Keratinocyte (primary cell): ENCODE measurements around the gene DIAPH3. TPM values are rescaled to one million over a fixed set of nuclear protein-coding genes. Genes with fewer than 3 reads are reported as not detected.

ENCODE experiments used
- DNase-seq: peaks from one replicate; pipeline ENCODE4 v3.0.0-alpha.2; 2011; ENCODE audit warnings: low read depth, missing footprints, low spot score
- FAIRE-seq: peaks from 2 replicates; lab custom pipeline; 2011; peaks lifted over from hg19 to GRCh38; lab: Jason Lieb, UNC
- H2AFZ ChIP-seq: 2 replicates; pipeline ENCODE4 v1.6.0; 2012; ENCODE audit warnings: low read length, control low read depth, inconsistent platforms; ENCODE audit not compliant: control insufficient read depth
- H3K27ac ChIP-seq: 2 replicates; pipeline ENCODE4 v1.5.1; 2011; ENCODE audit warnings: low read length; ENCODE audit not compliant: control insufficient read depth, insufficient read depth
- H3K27me3 ChIP-seq: 3 replicates; pipeline ENCODE4 v1.6.0; 2011; ENCODE audit warnings: low read length; ENCODE audit not compliant: control insufficient read depth, insufficient read depth; ENCODE audit errors: extremely low read depth
- H3K36me3 ChIP-seq, 2 experiments: 2 replicates in 1 of 2; 3 replicates in 1 of 2; pipeline ENCODE4 v1.5.1; 2011; ENCODE audit warnings: low read length in 2 of 2, mild to moderate bottlenecking in 1 of 2; ENCODE audit not compliant: control insufficient read depth in 2 of 2, insufficient read depth in 2 of 2; ENCODE audit errors: extremely low read depth in 1 of 2
- H3K4me1 ChIP-seq: 3 replicates; pipeline ENCODE4 v1.5.1; 2011; ENCODE audit warnings: low read length; ENCODE audit not compliant: control insufficient read depth, insufficient read depth; ENCODE audit errors: extremely low read depth
- H3K4me2 ChIP-seq: 3 replicates; pipeline ENCODE4 v1.6.0; 2011; ENCODE audit warnings: low read depth, low read length; ENCODE audit not compliant: control insufficient read depth, insufficient read depth; ENCODE audit errors: extremely low read depth
- H3K4me3 ChIP-seq, 3 experiments: fragments of 200-600 bp in 1 of 3; sonication (generic) in 1 of 3; 2 replicates in 2 of 3; 3 replicates in 1 of 3; pipeline ENCODE4 v1.5.1; 2011 to 2016; ENCODE audit warnings: low read length in 3 of 3, mild to moderate bottlenecking in 3 of 3, control low read depth in 2 of 3, inconsistent platforms in 1 of 3, low read depth in 1 of 3, mixed read lengths in 1 of 3, mixed run types in 1 of 3, moderate library complexity in 1 of 3; ENCODE audit not compliant: control insufficient read depth in 2 of 3, insufficient read depth in 2 of 3; ENCODE audit errors: extremely low read depth in 1 of 3
- H3K79me2 ChIP-seq: 2 replicates; pipeline ENCODE4 v1.6.0; 2012; ENCODE audit warnings: low read length; ENCODE audit not compliant: control insufficient read depth, insufficient read depth
- H3K9ac ChIP-seq: 3 replicates; pipeline ENCODE4 v1.6.0; 2011; ENCODE audit warnings: low read length; ENCODE audit not compliant: control insufficient read depth, insufficient read depth; ENCODE audit errors: extremely low read depth
- H3K9me1 ChIP-seq: 3 replicates; pipeline ENCODE4 v1.6.0; 2011; ENCODE audit warnings: low read length; ENCODE audit not compliant: control insufficient read depth, insufficient read depth; ENCODE audit errors: extremely low read depth
- H3K9me3 ChIP-seq: 2 replicates; pipeline ENCODE4 v1.5.1; 2012; ENCODE audit warnings: low read depth, low read length; ENCODE audit not compliant: control insufficient read depth
- H4K20me1 ChIP-seq: 3 replicates; pipeline ENCODE4 v1.6.0; 2011; ENCODE audit warnings: low read length; ENCODE audit not compliant: control insufficient read depth, insufficient read depth; ENCODE audit errors: extremely low read depth
- EZH2 ChIP-seq: IDR thresholded peaks from one replicate; pipeline ENCODE4 v1.6.1; 2012; ENCODE audit warnings: inconsistent platforms, mild to moderate bottlenecking, low read length, moderate library complexity
- dilution Hi-C: fragments of 300-500 bp; cut with MboI; formaldehyde crosslinking; loops from one replicate; pipeline ENCODE4 v1.7.0; 2020; ENCODE audit warnings: low sequenced_read_pairs; ENCODE audit not compliant: extremely low pct_ligation_motif_present
- polyA plus RNA-seq, 5 experiments: library from polyadenylated mRNA; depleted of rRNA in 3 of 5; stranded (reverse) in 3 of 5; stranded (forward) in 1 of 5; unstranded in 1 of 5; fragments of >200 nt; gene quantifications; 1 replicate in 1 of 5; 2 replicates in 3 of 5; 3 replicates in 1 of 5; pipeline versions ENCODE4 v1.2.1 to v1.2.3, GENCODE V29; 2011 to 2012; ENCODE audit warnings: missing spikeins in 2 of 5, low read depth in 1 of 5, low replicate concordance in 1 of 5
- TF ChIP-seq, protein P1 (sequence below), 3 experiments: IDR thresholded peaks in 1 of 3; conservative IDR thresholded peaks in 1 of 3; optimal IDR thresholded peaks in 1 of 3; 2 replicates in 2 of 3; 3 replicates in 1 of 3; pipeline versions ENCODE3 to v1.5.1; 2011; ENCODE audit warnings: low read length in 3 of 3, mild to moderate bottlenecking in 3 of 3, moderate library complexity in 2 of 3, control low read depth in 1 of 3, inconsistent platforms in 1 of 3; ENCODE audit not compliant: insufficient read depth in 2 of 3; ENCODE audit errors: extremely low read depth in 1 of 3

DIAPH3 gene
- polyA plus RNA-seq, 1 donor (not counting 4 experiments of a cell fraction or from before 2014, with no cell fraction given) = 9.0 TPM

DNA sequence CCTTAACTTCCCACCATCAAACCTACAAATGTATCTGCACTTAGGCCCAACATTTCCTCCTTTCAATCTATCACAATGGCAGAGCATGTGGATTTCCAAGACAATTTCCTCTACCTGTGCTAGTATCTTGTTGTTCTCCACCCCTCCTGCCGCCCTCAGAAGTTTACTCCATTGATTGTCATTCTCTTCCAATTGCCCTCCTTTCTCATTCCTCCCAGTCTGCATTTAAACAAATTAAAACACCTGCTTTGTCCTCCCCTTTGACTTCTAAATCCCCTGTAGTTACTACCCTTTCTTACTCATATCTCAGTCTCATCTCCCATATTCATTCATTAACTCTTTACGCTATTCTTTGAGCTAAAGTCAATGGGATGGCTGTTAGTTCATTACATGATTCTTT, 370.6 kb downstream of the DIAPH3 start:
- FAIRE-seq (no peak), DNase-seq (no peak)
- no peak overlapping the region for H3K27ac ChIP-seq
- H3K9me3 ChIP-seq = no peaks in the 10 kb centered on the region
- no peak overlapping the region for H3K4me2 ChIP-seq
- H3K79me2 ChIP-seq = no peaks in the 10 kb centered on the region
- no peak overlapping the region for H2AFZ ChIP-seq
- H4K20me1 ChIP-seq = no peaks in the 10 kb centered on the region
- H3K27me3 ChIP-seq = no peaks in the 10 kb centered on the region
- H3K4me3 ChIP-seq = no peak overlapping the region
- H3K9ac ChIP-seq = no peak overlapping the region
- dilution Hi-C loops = no loop called here
- no peaks in the 10 kb centered on the region for H3K4me1 ChIP-seq
- no peak for TF ChIP-seq EZH2
- TF ChIP-seq, protein P1, sequence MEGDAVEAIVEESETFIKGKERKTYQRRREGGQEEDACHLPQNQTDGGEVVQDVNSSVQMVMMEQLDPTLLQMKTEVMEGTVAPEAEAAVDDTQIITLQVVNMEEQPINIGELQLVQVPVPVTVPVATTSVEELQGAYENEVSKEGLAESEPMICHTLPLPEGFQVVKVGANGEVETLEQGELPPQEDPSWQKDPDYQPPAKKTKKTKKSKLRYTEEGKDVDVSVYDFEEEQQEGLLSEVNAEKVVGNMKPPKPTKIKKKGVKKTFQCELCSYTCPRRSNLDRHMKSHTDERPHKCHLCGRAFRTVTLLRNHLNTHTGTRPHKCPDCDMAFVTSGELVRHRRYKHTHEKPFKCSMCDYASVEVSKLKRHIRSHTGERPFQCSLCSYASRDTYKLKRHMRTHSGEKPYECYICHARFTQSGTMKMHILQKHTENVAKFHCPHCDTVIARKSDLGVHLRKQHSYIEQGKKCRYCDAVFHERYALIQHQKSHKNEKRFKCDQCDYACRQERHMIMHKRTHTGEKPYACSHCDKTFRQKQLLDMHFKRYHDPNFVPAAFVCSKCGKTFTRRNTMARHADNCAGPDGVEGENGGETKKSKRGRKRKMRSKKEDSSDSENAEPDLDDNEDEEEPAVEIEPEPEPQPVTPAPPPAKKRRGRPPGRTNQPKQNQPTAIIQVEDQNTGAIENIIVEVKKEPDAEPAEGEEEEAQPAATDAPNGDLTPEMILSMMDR (optimal IDR thresholded peaks at IDR 0.05 in 1 of 3, IDR thresholded peaks at IDR 0.05 in 1 of 3, conservative IDR thresholded peaks at IDR 0.05 in 1 of 3; ENCODE audit: extremely low read depth in 1 of 3, insufficient read depth in 2 of 3, low read length in 3 of 3) = no peak
- no peaks in the 10 kb centered on the region for H3K9me1 ChIP-seq
- no peaks in the 10 kb centered on the region for H3K36me3 ChIP-seq

DNA sequence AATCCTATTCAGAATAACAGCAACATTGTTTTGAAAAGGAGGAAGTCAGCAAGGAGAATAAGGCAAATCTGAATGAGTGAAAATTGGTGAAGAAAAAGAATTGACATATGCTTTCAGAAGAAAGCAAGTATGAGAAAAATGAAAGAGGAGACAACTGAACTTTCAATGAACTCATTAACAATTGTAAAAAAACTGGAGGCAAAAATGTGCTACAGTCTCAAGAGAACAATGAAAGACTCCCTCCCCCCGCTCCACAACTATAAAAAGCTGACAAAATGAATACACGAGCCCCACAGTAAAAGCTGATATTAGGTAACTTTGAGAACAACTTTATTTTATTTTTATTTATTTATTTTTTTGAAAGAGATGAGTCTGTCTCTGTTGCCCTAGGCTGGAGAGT, 373.1 kb downstream of the DIAPH3 start:
- Histone ChIP-seq H3K4me2 (no peak overlapping the region), H3K79me2 (no peaks in the 10 kb centered on the region), H3K27me3 (no peaks in the 10 kb centered on the region), H3K9me1 (no peaks in the 10 kb centered on the region), H3K9ac (no peak overlapping the region), H3K36me3 (no peaks in the 10 kb centered on the region), H3K27ac (no peak overlapping the region), H3K4me3 (no peak overlapping the region), H3K4me1 (no peaks in the 10 kb centered on the region), H2AFZ (no peak overlapping the region), H3K9me3 (no peaks in the 10 kb centered on the region), H4K20me1 (no peaks in the 10 kb centered on the region)
- TF ChIP-seq EZH2 = no peak
- TF ChIP-seq, protein P1 (optimal IDR thresholded peaks at IDR 0.05 in 1 of 3, IDR thresholded peaks at IDR 0.05 in 1 of 3, conservative IDR thresholded peaks at IDR 0.05 in 1 of 3; ENCODE audit: extremely low read depth in 1 of 3, insufficient read depth in 2 of 3, low read length in 3 of 3) = no peak
- dilution Hi-C loops = no loop called here
- DNase-seq (no peak), FAIRE-seq (no peak)
